Smooth muscle cell (in vitro differentiated cells): ENCODE measurements around the gene CIDEA. TPM values are rescaled to one million over a fixed set of nuclear protein-coding genes. Genes with fewer than 3 reads are reported as not detected.

Source experiments
- DNase-seq: peaks from one replicate; lab custom pipeline; 2025; ENCODE audit not compliant: unreplicated experiment; lab: John Stamatoyannopoulos, UW
- H2AFZ ChIP-seq: fragments of 200-600 bp; sonication (generic); 2 replicates; pipeline ENCODE4 v1.6.0; 2016; ENCODE audit warnings: antibody characterized with exemption, low read depth, mild to moderate bottlenecking
- H3F3A ChIP-seq: fragments of 200-600 bp; sonication (generic); 2 replicates; pipeline ENCODE4 v1.6.0; 2017; ENCODE audit warnings: antibody characterized with exemption, low read depth
- H3K27ac ChIP-seq: fragments of 200-600 bp; sonication (generic); 2 replicates; pipeline ENCODE4 v1.5.1; 2016; ENCODE audit warnings: low read depth, mild to moderate bottlenecking
- H3K27me3 ChIP-seq: fragments of 200-600 bp; sonication (generic); 2 replicates; pipeline ENCODE4 v1.6.1; 2016; ENCODE audit warnings: low read depth, mild to moderate bottlenecking
- H3K36me3 ChIP-seq: fragments of 200-600 bp; sonication (generic); 2 replicates; pipeline ENCODE4 v1.5.1; 2016; ENCODE audit warnings: low read depth
- H3K4me1 ChIP-seq: fragments of 200-600 bp; sonication (generic); 2 replicates; pipeline ENCODE4 v1.5.1; 2016; ENCODE audit warnings: low read depth
- H3K4me2 ChIP-seq: fragments of 200-600 bp; sonication (generic); 2 replicates; pipeline ENCODE4 v1.6.0; 2016; ENCODE audit warnings: mild to moderate bottlenecking
- H3K4me3 ChIP-seq: fragments of 200-600 bp; sonication (generic); 2 replicates; pipeline ENCODE4 v1.5.1; 2016; ENCODE audit warnings: mild to moderate bottlenecking
- H3K79me2 ChIP-seq: fragments of 200-600 bp; sonication (generic); 2 replicates; pipeline ENCODE4 v1.6.0; 2016; ENCODE audit warnings: low read depth, mild to moderate bottlenecking
- H3K9ac ChIP-seq: fragments of 200-600 bp; sonication (generic); 2 replicates; pipeline ENCODE4 v1.6.0; 2016; ENCODE audit warnings: low read depth
- H3K9me3 ChIP-seq: fragments of 200-600 bp; sonication (generic); replicated peaks from 2 replicates; pipeline ENCODE4 v1.5.1; 2016; ENCODE audit warnings: low read depth
- H4K20me1 ChIP-seq: fragments of 200-600 bp; sonication (generic); 2 replicates; pipeline ENCODE4 v1.6.0; 2016; ENCODE audit warnings: low read depth
- CTCF ChIP-seq: fragments of 200-600 bp; sonication (generic); IDR thresholded peaks from 2 replicates; pipeline ENCODE4 v1.5.1; 2017; ENCODE audit warnings: borderline replicate concordance, mild to moderate bottlenecking, antibody characterized with exemption; ENCODE audit not compliant: insufficient read depth, poor library complexity, severe bottlenecking
- WGBS: methylation state at CpG from one replicate; pipeline ENCODE4 v1.1.7; 2016; ENCODE audit warnings: low lambda C conversion rate; 5-methylcytosine and 5-hydroxymethylcytosine counted together
- polyA plus RNA-seq: library from polyadenylated mRNA; unstranded; fragments of >200 nt; fragmentation: Nextera tagmentation; extraction: Ambion mirVana; gene quantifications from 2 replicates; pipeline ENCODE4 v1.2.1, GENCODE V29; 2016
- total RNA-seq: library from RNA; depleted of rRNA; stranded (reverse); fragments of >200 nt; gene quantifications from 2 replicates; pipeline ENCODE4 v1.2.3, GENCODE V29; 2014

CIDEA gene
- total and polyA plus RNA-seq, 2 experiments from 2014 or later, result not detected

GRCh38 chr18:12315911-12316310, 61.8 kb downstream of the CIDEA start:
- H3K79me2 ChIP-seq, result peaks cover 97% of the 10 kb centered on the region
- H2AFZ ChIP-seq, result no peak overlapping the region
- peaks cover 12% of the 10 kb centered on the region for H3K9me3 ChIP-seq
- H3K27me3 ChIP-seq, result no peaks in the 10 kb centered on the region
- H3K27ac ChIP-seq, result peak overlapping the region; percentile 16
- peaks cover 37% of the 10 kb centered on the region for H3F3A ChIP-seq
- TF ChIP-seq CTCF, result no peak
- no peak overlapping the region for H3K4me3 ChIP-seq
- peaks cover 41% of the 10 kb centered on the region for H3K36me3 ChIP-seq
- DNase-seq, result no peak
- 97% methylated on average over 5 of the region's 5 CpGs for WGBS
- H3K9ac ChIP-seq, result no peak overlapping the region
- H4K20me1 ChIP-seq, result peaks cover 95% of the 10 kb centered on the region
- H3K4me1 ChIP-seq, result no peaks in the 10 kb centered on the region
- no peak overlapping the region for H3K4me2 ChIP-seq

GRCh38 chr18:12317664-12318333, 63.6 kb downstream of the CIDEA start:
- WGBS, result 88% methylated on average over 6 of the region's 6 CpGs
- Histone ChIP-seq H3K9ac (no peak overlapping the region), H3K4me2 (no peak overlapping the region), H3F3A (peaks cover 28% of the 10 kb centered on the region), H2AFZ (no peak overlapping the region), H3K4me3 (no peak overlapping the region), H3K9me3 (no peaks in the 10 kb centered on the region), H3K79me2 (peaks cover 97% of the 10 kb centered on the region), H3K27me3 (no peaks in the 10 kb centered on the region), H3K27ac (peak overlapping the region; percentile 50), H4K20me1 (peaks cover 97% of the 10 kb centered on the region), H3K4me1 (no peaks in the 10 kb centered on the region), H3K36me3 (peaks cover 24% of the 10 kb centered on the region)
- TF ChIP-seq CTCF, result no peak
- no peak for DNase-seq

GRCh38 chr18:12318334-12318697, 64.2 kb downstream of the CIDEA start:
- Histone ChIP-seq H3K4me1 (no peaks in the 10 kb centered on the region), H3F3A (peaks cover 33% of the 10 kb centered on the region), H4K20me1 (peaks cover 99% of the 10 kb centered on the region), H2AFZ (no peak overlapping the region), H3K27ac (peak overlapping the region; percentile 50), H3K27me3 (no peaks in the 10 kb centered on the region), H3K9me3 (no peaks in the 10 kb centered on the region), H3K4me2 (no peak overlapping the region), H3K4me3 (no peak overlapping the region), H3K36me3 (peaks cover 23% of the 10 kb centered on the region), H3K9ac (no peak overlapping the region), H3K79me2 (peaks cover 97% of the 10 kb centered on the region)
- DNase-seq, result no peak
- no peak for TF ChIP-seq CTCF
- WGBS, result 51% methylated on average over 5 of the region's 5 CpGs

GRCh38 chr18:12318857-12319256, 64.7 kb downstream of the CIDEA start:
- H4K20me1 ChIP-seq, result peaks cover 98% of the 10 kb centered on the region
- WGBS, result 96% methylated on average over 5 of the region's 5 CpGs
- no peak for TF ChIP-seq CTCF

More at GRCh38 chr18:12318857-12319256, 64.7 kb downstream of the CIDEA start:
- peaks cover 97% of the 10 kb centered on the region for H3K79me2 ChIP-seq
- no peaks in the 10 kb centered on the region for H3K27me3 ChIP-seq
- no peak overlapping the region for H3K27ac ChIP-seq
- DNase-seq, result no peak
- no peaks in the 10 kb centered on the region for H3K9me3 ChIP-seq
- H3K4me1 ChIP-seq, result no peaks in the 10 kb centered on the region
- H3K36me3 ChIP-seq, result peaks cover 19% of the 10 kb centered on the region
- H3K9ac ChIP-seq, result no peak overlapping the region
- no peak overlapping the region for H3K4me2 ChIP-seq
- H3K4me3 ChIP-seq, result no peak overlapping the region
- no peak overlapping the region for H2AFZ ChIP-seq
- peaks cover 38% of the 10 kb centered on the region for H3F3A ChIP-seq
